OCI-LY7 (cell line): ENCODE measurements around the gene GNB5. TPM values are rescaled to one million over a fixed set of nuclear protein-coding genes. Genes with fewer than 3 reads are reported as not detected.

ENCODE experiments used
- BruUV-seq: library from RNA; stranded (reverse); fragments of 400-500 nt; replicated peaks from 2 replicates; lab custom pipeline; 2021; lab: Mats Ljungman, UMichigan
- CTCF ChIA-PET: fragments of 300-600 bp; sonication (Branson Sonifier 250); formaldehyde crosslinking; loops from one replicate; lab custom pipeline; 2022; ENCODE audit warnings: antibody characterized with exemption; ENCODE audit not compliant: unreplicated experiment; lab: Charles Lee
- POLR2A ChIA-PET: fragments of 300-600 bp; sonication (Branson Sonifier 250); formaldehyde crosslinking; loops from one replicate; lab custom pipeline; 2022; ENCODE audit warnings: antibody characterized with exemption; lab: Charles Lee
- DNase-seq: peaks from one replicate; pipeline ENCODE4 v3.0.0-alpha.2; 2015; ENCODE audit warnings: low spot score
- H2AFZ ChIP-seq: fragments of 200-600 bp; sonication (generic), shearing (Covaris generic); 2 replicates; pipeline ENCODE4 v1.6.1; 2014; ENCODE audit warnings: mild to moderate bottlenecking, antibody characterized with exemption, low read length, moderate library complexity
- H3K27ac ChIP-seq: fragments of 200-600 bp; sonication (generic); 2 replicates; pipeline ENCODE4 v1.5.1; 2014; ENCODE audit warnings: mixed run types, low read depth, mild to moderate bottlenecking, moderate library complexity, low read length, inconsistent platforms; ENCODE audit not compliant: poor library complexity, severe bottlenecking
- H3K36me3 ChIP-seq: fragments of 200-600 bp; sonication (generic); 2 replicates; pipeline ENCODE4 v1.6.1; 2014; ENCODE audit warnings: mild to moderate bottlenecking, antibody characterized with exemption, low read length, moderate library complexity, mixed read lengths; ENCODE audit not compliant: insufficient read depth
- H3K4me1 ChIP-seq: fragments of 200-600 bp; sonication (generic); 2 replicates; pipeline ENCODE4 v1.5.1; 2014; ENCODE audit warnings: mild to moderate bottlenecking, low read length; ENCODE audit not compliant: insufficient read depth, poor library complexity, severe bottlenecking
- H3K4me2 ChIP-seq: fragments of 200-600 bp; sonication (generic); 2 replicates; pipeline ENCODE4 v1.6.1; 2014; ENCODE audit warnings: mild to moderate bottlenecking, low read length
- H3K4me3 ChIP-seq: fragments of 200-600 bp; sonication (generic); 2 replicates; pipeline ENCODE4 v1.5.1; 2014; ENCODE audit warnings: mild to moderate bottlenecking, low read depth, low read length; ENCODE audit not compliant: poor library complexity, severe bottlenecking
- H3K79me2 ChIP-seq: fragments of 200-600 bp; sonication (generic); 2 replicates; pipeline ENCODE4 v1.6.1; 2016; ENCODE audit warnings: low read depth, mild to moderate bottlenecking, low read length, moderate library complexity, mixed read lengths; ENCODE audit not compliant: insufficient read depth
- H3K9me2 ChIP-seq: fragments of 200-600 bp; sonication (generic); 2 replicates; pipeline ENCODE4 v1.6.1; 2016; ENCODE audit warnings: mild to moderate bottlenecking, low read length, mixed read lengths; ENCODE audit not compliant: insufficient read depth
- H3K9me3 ChIP-seq: fragments of 200-600 bp; sonication (generic); 2 replicates; pipeline ENCODE4 v1.6.1; 2014; ENCODE audit warnings: mild to moderate bottlenecking, mixed run types, low read length, mixed read lengths
- H4K20me1 ChIP-seq: fragments of 200-600 bp; sonication (generic); 2 replicates; pipeline ENCODE4 v1.6.1; 2014; ENCODE audit warnings: mild to moderate bottlenecking, antibody characterized with exemption, low read length, moderate library complexity, mixed read lengths; ENCODE audit not compliant: insufficient read depth
- EZH2phosphoT487 ChIP-seq: fragments of 200-600 bp; sonication (generic); IDR thresholded peaks from 2 replicates; pipeline ENCODE4 v1.6.1; 2018; ENCODE audit warnings: low read depth, borderline replicate concordance, mild to moderate bottlenecking, mixed run types, antibody characterized with exemption, low read length, moderate library complexity, mixed read lengths
- intact Hi-C: fragments of 100-400 bp; cut with micrococcal nuclease; formaldehyde crosslinking; loops from one replicate; pipeline ENCODE4 v1.10.0; 2022; ENCODE audit not compliant: unreplicated experiment
- total RNA-seq, 2 experiments: library from RNA; depleted of rRNA in 1 of 2; stranded (reverse); fragments of >200 nt in 1 of 2; shearing (Covaris generic) in 1 of 2; gene quantifications; 2 replicates each; pipeline ENCODE4 v1.2.3, GENCODE V29; 2014 to 2022
- TF ChIP-seq, protein P1 (sequence below): fragments of 200-600 bp; sonication (generic); conservative IDR thresholded peaks from 2 replicates; pipeline ENCODE4 v1.5.1; 2014; ENCODE audit warnings: mild to moderate bottlenecking, antibody characterized with exemption, low read length, moderate library complexity, mixed read lengths

Gene GNB5
- total RNA-seq, 2 experiments from 2014 or later, result 49.0 to 53.9 TPM

DNA sequence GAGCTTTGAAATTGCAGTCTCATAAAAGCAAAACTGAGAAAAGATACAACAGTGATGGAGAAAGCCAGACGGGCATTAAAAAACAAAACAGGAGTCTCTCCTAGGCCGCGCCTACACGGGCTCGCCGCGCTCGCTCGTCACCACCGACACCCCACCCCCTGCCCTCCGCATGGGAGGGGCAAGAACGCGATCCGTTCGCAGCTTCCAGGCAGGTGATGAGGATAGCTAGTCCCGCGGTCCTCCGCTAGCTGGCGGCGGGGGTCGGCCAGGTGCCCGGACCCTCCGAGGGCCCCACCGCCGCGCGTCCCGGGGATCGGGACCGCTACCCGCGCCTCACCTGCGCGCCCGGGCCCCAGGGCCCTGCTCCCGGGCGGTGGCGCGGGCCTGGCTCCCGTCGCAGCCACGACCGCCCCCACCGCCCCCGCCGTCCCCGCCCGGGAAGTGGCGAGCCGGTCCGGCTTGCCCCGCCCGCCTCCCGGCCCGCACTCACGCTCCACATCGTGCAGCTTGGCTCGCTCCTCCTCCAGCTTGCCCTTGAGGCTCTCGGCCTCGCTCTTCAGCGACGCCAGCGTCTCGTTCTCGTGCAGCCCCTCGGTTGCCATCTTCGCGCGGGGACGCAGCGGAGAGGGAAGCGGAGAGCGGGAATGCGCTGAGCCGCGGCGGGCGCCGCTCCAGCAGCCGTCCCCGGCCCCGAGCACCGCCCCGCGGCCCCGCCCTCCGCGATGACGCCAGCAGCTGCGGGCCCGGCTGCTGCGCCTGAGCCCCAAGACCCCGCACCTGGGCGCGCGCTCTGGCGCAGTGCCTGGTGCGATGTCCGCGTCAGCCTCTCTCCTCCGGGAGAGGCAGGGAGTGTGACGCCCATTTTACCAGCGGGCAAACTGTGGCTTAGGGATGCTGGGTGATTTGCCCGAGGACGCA is 11.7 kb downstream of the GNB5 start:
- Histone ChIP-seq H3K9me3 (no peaks in the 10 kb centered on the region), H3K79me2 (peaks cover 24% of the 10 kb centered on the region), H3K27ac (peak overlapping the region; percentile 81), H3K4me2 (peak overlapping the region; percentile 99), H3K4me3 (peak overlapping the region; percentile 85), H2AFZ (peak overlapping the region; percentile 93), H3K9me2 (no peaks in the 10 kb centered on the region), H3K4me1 (peaks cover 65% of the 10 kb centered on the region), H3K36me3 (0 out of 2 replicates have a peak, but pooled peaks cover 8% of the 10 kb centered on the region), H4K20me1 (peaks cover 18% of the 10 kb centered on the region)
- intact Hi-C loops, result loop anchor here (5.0 kb wide), 1 partner anchor 498 kb away; the partner anchor contains the start of gene ATOSA
- DNase-seq, result peak; percentile 90
- POLR2A ChIA-PET, result interaction anchor here (0.7 to 4.2 kb wide), 9 partner anchors 11 to 96 kb away, joined by 3 to 33 read pairs (median 6); no protein-coding TSS in a partner anchor
- no TSS peak for BruUV-seq
- no peak for TF ChIP-seq EZH2phosphoT487
- TF ChIP-seq, protein P1, sequence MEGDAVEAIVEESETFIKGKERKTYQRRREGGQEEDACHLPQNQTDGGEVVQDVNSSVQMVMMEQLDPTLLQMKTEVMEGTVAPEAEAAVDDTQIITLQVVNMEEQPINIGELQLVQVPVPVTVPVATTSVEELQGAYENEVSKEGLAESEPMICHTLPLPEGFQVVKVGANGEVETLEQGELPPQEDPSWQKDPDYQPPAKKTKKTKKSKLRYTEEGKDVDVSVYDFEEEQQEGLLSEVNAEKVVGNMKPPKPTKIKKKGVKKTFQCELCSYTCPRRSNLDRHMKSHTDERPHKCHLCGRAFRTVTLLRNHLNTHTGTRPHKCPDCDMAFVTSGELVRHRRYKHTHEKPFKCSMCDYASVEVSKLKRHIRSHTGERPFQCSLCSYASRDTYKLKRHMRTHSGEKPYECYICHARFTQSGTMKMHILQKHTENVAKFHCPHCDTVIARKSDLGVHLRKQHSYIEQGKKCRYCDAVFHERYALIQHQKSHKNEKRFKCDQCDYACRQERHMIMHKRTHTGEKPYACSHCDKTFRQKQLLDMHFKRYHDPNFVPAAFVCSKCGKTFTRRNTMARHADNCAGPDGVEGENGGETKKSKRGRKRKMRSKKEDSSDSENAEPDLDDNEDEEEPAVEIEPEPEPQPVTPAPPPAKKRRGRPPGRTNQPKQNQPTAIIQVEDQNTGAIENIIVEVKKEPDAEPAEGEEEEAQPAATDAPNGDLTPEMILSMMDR, result no peak
- CTCF ChIA-PET, result interaction anchor here (1.2 to 2.6 kb wide), 2 partner anchors 9 to 38 kb away, joined by 3 to 9 read pairs; no protein-coding TSS in a partner anchor

DNA sequence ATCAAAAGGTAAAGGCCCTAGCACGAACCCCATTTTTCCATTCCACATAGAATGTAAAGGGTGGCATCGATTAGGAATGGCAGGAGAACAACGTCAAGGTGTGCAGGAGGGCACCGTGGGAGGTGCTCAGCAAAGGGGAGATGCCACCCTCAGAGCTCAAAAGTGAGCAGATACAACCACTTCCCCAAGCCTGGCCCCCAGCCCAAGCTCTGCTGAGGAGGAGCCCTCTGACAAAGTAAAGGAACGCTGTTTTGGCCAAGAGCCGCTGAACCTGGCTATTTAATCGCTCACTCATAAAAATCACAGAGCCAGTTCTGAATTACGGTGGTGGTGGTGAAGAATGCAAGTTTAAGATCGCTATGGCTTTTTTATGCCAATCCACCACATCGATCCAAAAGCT is 12.4 kb downstream of the GNB5 start:
- peak overlapping the region; percentile 85 for H3K4me3 ChIP-seq
- ChIA-PET CTCF (interaction anchor here (1.2 to 2.6 kb wide), 2 partner anchors 8 to 39 kb away, joined by 3 to 9 read pairs; no protein-coding TSS in a partner anchor), POLR2A (interaction anchor here (0.7 to 4.2 kb wide), 10 partner anchors 10 to 95 kb away, joined by 3 to 33 read pairs (median 6); no protein-coding TSS in a partner anchor)

More for the DNA sequence above, 12.4 kb downstream of the GNB5 start:
- Histone ChIP-seq H3K9me3 (no peaks in the 10 kb centered on the region), H3K4me1 (peaks cover 63% of the 10 kb centered on the region), H4K20me1 (peaks cover 18% of the 10 kb centered on the region), H2AFZ (peak overlapping the region; percentile 93; the same call in 1 of the 2 replicates), H3K79me2 (peaks cover 28% of the 10 kb centered on the region), H3K9me2 (no peaks in the 10 kb centered on the region), H3K4me2 (peak overlapping the region; percentile 99), H3K27ac (peak overlapping the region; percentile 81), H3K36me3 (0 out of 2 replicates have a peak, but pooled peaks cover 8% of the 10 kb centered on the region)
- BruUV-seq, result no TSS peak
- no peak for DNase-seq
- TF ChIP-seq, protein P1, result no peak
- TF ChIP-seq EZH2phosphoT487, result no peak
- intact Hi-C loops, result no loop called here
